HepG2 (cell line): ENCODE measurements around the gene RAET1E. TPM values are rescaled to one million over a fixed set of nuclear protein-coding genes. Genes with fewer than 3 reads are reported as not detected.

Experiments
- NKX3-1 ChIP-seq: sonication (generic); formaldehyde crosslinking; IDR thresholded peaks from 2 replicates; pipeline ENCODE4 v1.5.0; 2020; ENCODE audit warnings: missing genetic modification reagents
- PCBP1 ChIP-seq: fragments of 200-400 bp; formaldehyde crosslinking; IDR thresholded peaks from 2 replicates; pipeline ENCODE4 v1.6.1; 2017; ENCODE audit warnings: mild to moderate bottlenecking, low read depth, low read length, borderline replicate concordance
- PTBP1 ChIP-seq: fragments of 200-400 bp; formaldehyde crosslinking; IDR thresholded peaks from 2 replicates; pipeline ENCODE4 v1.6.1; 2018; ENCODE audit warnings: low read length, low read depth; ENCODE audit not compliant: poor library complexity, severe bottlenecking
- SIN3B ChIP-seq: fragments of 150-350 bp; IDR thresholded peaks from 2 replicates; pipeline ENCODE4 v1.6.1; 2014; ENCODE audit warnings: low read length
- TAF1 ChIP-seq: sonication (generic); formaldehyde crosslinking; IDR thresholded peaks from 2 replicates; pipeline ENCODE4 v1.4.0; 2020; ENCODE audit warnings: missing genetic modification reagents
- USF2 ChIP-seq, 2 experiments: sonication (generic) in 1 of 2; formaldehyde crosslinking in 1 of 2; IDR thresholded peaks; 2 replicates each; pipeline versions ENCODE4 v1.5.1 to v1.6.1; 2011 to 2020; ENCODE audit warnings: borderline replicate concordance in 1 of 2, low read depth in 1 of 2, low read length in 1 of 2, mild to moderate bottlenecking in 1 of 2, missing genetic modification reagents in 1 of 2, moderate library complexity in 1 of 2
- ZFP36L1 ChIP-seq: sonication (generic); formaldehyde crosslinking; IDR thresholded peaks from 2 replicates; pipeline ENCODE4 v1.8.0; 2022; ENCODE audit warnings: mild to moderate bottlenecking, missing genetic modification reagents, moderate library complexity
- ZFP36L2 ChIP-seq: sonication (generic); formaldehyde crosslinking; IDR thresholded peaks from 2 replicates; pipeline ENCODE4 v1.4.0; 2020; ENCODE audit warnings: missing genetic modification reagents
- ZNF274 ChIP-seq: sonication (generic); formaldehyde crosslinking; IDR thresholded peaks from 2 replicates; pipeline ENCODE4 v1.5.1; 2020; ENCODE audit warnings: mild to moderate bottlenecking, missing genetic modification reagents
- ZNF407 ChIP-seq: sonication (generic); formaldehyde crosslinking; IDR thresholded peaks from one replicate; pipeline ENCODE4 v1.5.1; 2020; ENCODE audit warnings: mild to moderate bottlenecking, missing genetic modification reagents; ENCODE audit errors: not compliant biosample characterization
- ZNF747 ChIP-seq: sonication (generic); formaldehyde crosslinking; IDR thresholded peaks from 2 replicates; pipeline ENCODE4 v1.8.1; 2023; ENCODE audit warnings: missing genetic modification reagents, mild to moderate bottlenecking, borderline replicate concordance
- ZNF878 ChIP-seq: sonication (generic); formaldehyde crosslinking; IDR thresholded peaks from 2 replicates; pipeline ENCODE4 v1.8.1; 2023; ENCODE audit warnings: mild to moderate bottlenecking, missing genetic modification reagents, moderate library complexity
- polyA plus RNA-seq, 8 experiments: library from polyadenylated mRNA; depleted of rRNA in 3 of 8; stranded (reverse) in 7 of 8; unstranded in 1 of 8; fragments of >200 nt; fragmentation: Illumina TruSeq in 4 of 8; extraction: Trizol in 4 of 8; gene quantifications; 2 replicates each; pipeline versions ENCODE4 v1.2.1 to v1.2.3, GENCODE V29; 2011 to 2016; ENCODE audit warnings: low read depth in 4 of 8, missing spikeins in 1 of 8, mixed read lengths in 1 of 8; ENCODE audit not compliant: insufficient read depth in 1 of 8
- total RNA-seq, 5 experiments: library from RNA; depleted of rRNA; stranded (reverse); fragments of >200 nt; fragmentation: Illumina TruSeq; extraction: Trizol; gene quantifications; 2 replicates each; pipeline ENCODE4 v1.2.3, GENCODE V29; 2016; ENCODE audit warnings: low read depth in 1 of 5
- TF ChIP-seq, protein P1 (sequence below): sonication (generic); formaldehyde crosslinking; IDR thresholded peaks from 2 replicates; pipeline ENCODE4 v1.4.0; 2020; ENCODE audit warnings: missing genetic modification reagents
- TF ChIP-seq, protein P2 (sequence below): IDR thresholded peaks from 2 replicates; pipeline ENCODE4 v1.6.1; 2016; ENCODE audit warnings: low read depth, control low read depth

The RAET1E gene
- total and polyA plus RNA-seq, 2 of the 13 experiments (the other 11 are each of a cell fraction or from before 2014, with no cell fraction given) = not detected

- TF ChIP-seq ZNF407 (no peak), PTBP1 (no peak), ZNF878 (CRISPR knock-in tag) (no peak), SIN3B (no peak), ZFP36L2 (CRISPR knock-in tag) (no peak), ZFP36L1 (CRISPR knock-in tag) (peak; percentile 82; the same call in 1 of the 2 replicates), ZNF747 (CRISPR knock-in tag) (no peak; the same call in 1 of the 2 replicates), ZNF274 (peak; percentile 57; the same call in 1 of the 2 replicates), TAF1 (CRISPR knock-in tag) (no peak), PCBP1 (no peak), USF2 (IDR thresholded peaks at IDR 0.05; ENCODE audit: low read depth, low read length) (no peak), USF2 (CRISPR knock-in tag; IDR thresholded peaks at IDR 0.05; ENCODE audit: borderline replicate concordance) (no peak), NKX3-1 (no peak)
- TF ChIP-seq, protein P1, sequence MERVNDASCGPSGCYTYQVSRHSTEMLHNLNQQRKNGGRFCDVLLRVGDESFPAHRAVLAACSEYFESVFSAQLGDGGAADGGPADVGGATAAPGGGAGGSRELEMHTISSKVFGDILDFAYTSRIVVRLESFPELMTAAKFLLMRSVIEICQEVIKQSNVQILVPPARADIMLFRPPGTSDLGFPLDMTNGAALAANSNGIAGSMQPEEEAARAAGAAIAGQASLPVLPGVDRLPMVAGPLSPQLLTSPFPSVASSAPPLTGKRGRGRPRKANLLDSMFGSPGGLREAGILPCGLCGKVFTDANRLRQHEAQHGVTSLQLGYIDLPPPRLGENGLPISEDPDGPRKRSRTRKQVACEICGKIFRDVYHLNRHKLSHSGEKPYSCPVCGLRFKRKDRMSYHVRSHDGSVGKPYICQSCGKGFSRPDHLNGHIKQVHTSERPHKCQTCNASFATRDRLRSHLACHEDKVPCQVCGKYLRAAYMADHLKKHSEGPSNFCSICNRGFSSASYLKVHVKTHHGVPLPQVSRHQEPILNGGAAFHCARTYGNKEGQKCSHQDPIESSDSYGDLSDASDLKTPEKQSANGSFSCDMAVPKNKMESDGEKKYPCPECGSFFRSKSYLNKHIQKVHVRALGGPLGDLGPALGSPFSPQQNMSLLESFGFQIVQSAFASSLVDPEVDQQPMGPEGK (CRISPR knock-in tag) = peak; percentile 74
- TF ChIP-seq, protein P2, sequence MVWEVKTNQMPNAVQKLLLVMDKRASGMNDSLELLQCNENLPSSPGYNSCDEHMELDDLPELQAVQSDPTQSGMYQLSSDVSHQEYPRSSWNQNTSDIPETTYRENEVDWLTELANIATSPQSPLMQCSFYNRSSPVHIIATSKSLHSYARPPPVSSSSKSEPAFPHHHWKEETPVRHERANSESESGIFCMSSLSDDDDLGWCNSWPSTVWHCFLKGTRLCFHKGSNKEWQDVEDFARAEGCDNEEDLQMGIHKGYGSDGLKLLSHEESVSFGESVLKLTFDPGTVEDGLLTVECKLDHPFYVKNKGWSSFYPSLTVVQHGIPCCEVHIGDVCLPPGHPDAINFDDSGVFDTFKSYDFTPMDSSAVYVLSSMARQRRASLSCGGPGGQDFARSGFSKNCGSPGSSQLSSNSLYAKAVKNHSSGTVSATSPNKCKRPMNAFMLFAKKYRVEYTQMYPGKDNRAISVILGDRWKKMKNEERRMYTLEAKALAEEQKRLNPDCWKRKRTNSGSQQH = peak; percentile 58; the same call in 1 of the 2 replicates
Measured at GRCh38 chr6:149860834-149861602, 36.9 kb downstream of the RAET1E start (continued).
